CD14-positive monocyte (primary cell): ENCODE results near the gene NR0B2. TPM values are rescaled to one million over a fixed set of nuclear protein-coding genes. Genes with fewer than 3 reads are reported as not detected.

ENCODE experiments used
- DNase-seq, 3 donors: peaks; one replicate each; pipeline ENCODE4 v3.0.0-alpha.2; 2011 to 2022
- H2AFZ ChIP-seq: 2 replicates; pipeline ENCODE4 v1.6.0; 2012; ENCODE audit warnings: mild to moderate bottlenecking, low read depth, low read length, inconsistent platforms; ENCODE audit not compliant: insufficient read depth, poor library complexity, severe bottlenecking
- H3K27ac ChIP-seq, 2 donors: 1 replicate in 1 of 2; 2 replicates in 1 of 2; pipeline ENCODE4 v1.5.1; 2012 to 2013; ENCODE audit warnings: low read length in 2 of 2, control low read depth in 1 of 2, inconsistent platforms in 1 of 2, low read depth in 1 of 2, mild to moderate bottlenecking in 1 of 2
- H3K27me3 ChIP-seq, 2 donors: one replicate each; pipeline versions ENCODE4 v1.6.0 to v1.6.1; 2011 to 2013; ENCODE audit warnings: low read length in 2 of 2; ENCODE audit not compliant: control insufficient read depth in 2 of 2, insufficient read depth in 2 of 2
- H3K36me3 ChIP-seq, 2 donors: replicated peaks in 1 of 2; 1 replicate in 1 of 2; 2 replicates in 1 of 2; pipeline versions ENCODE4 v1.5.1 to v1.6.1; 2012 to 2013; ENCODE audit warnings: low read length in 2 of 2, control low read depth in 1 of 2, inconsistent platforms in 1 of 2, mild to moderate bottlenecking in 1 of 2; ENCODE audit not compliant: insufficient read depth in 2 of 2, control insufficient read depth in 1 of 2
- H3K4me1 ChIP-seq, 2 donors: 1 replicate in 1 of 2; 2 replicates in 1 of 2; pipeline versions ENCODE4 v1.5.1 to v1.6.1; 2012 to 2013; ENCODE audit warnings: low read length in 2 of 2, control low read depth in 1 of 2, inconsistent platforms in 1 of 2, mild to moderate bottlenecking in 1 of 2, moderate library complexity in 1 of 2; ENCODE audit not compliant: insufficient read depth in 2 of 2, control insufficient read depth in 1 of 2
- H3K4me2 ChIP-seq: replicated peaks from 2 replicates; pipeline ENCODE3; 2012; ENCODE audit warnings: low read length, moderate library complexity, mild to moderate bottlenecking; ENCODE audit not compliant: poor library complexity, severe bottlenecking; ENCODE audit errors: extremely low read depth
- H3K4me3 ChIP-seq, 3 experiments: fragments of 200-600 bp in 1 of 3; sonication (generic) in 1 of 3; replicated peaks in 1 of 3; 1 replicate in 2 of 3; 2 replicates in 1 of 3; pipeline ENCODE4 v1.5.1; 2011 to 2013; ENCODE audit warnings: low read length in 3 of 3, mild to moderate bottlenecking in 3 of 3, control low read depth in 2 of 3, low read depth in 2 of 3, inconsistent platforms in 1 of 3, moderate library complexity in 1 of 3
- H3K79me2 ChIP-seq: 2 replicates; pipeline ENCODE4 v1.6.0; 2012; ENCODE audit warnings: mild to moderate bottlenecking, control low read depth, inconsistent platforms, low read length, moderate library complexity; ENCODE audit not compliant: insufficient read depth
- H3K9ac ChIP-seq: 2 replicates; pipeline ENCODE4 v1.6.0; 2017; ENCODE audit warnings: low read length, mild to moderate bottlenecking; ENCODE audit not compliant: insufficient read depth, poor library complexity, severe bottlenecking
- H3K9me3 ChIP-seq, 2 donors: replicated peaks in 1 of 2; 1 replicate in 1 of 2; 2 replicates in 1 of 2; pipeline versions ENCODE4 v1.5.1 to v1.6.1; 2012 to 2013; ENCODE audit warnings: low read length in 2 of 2, control low read depth in 1 of 2; ENCODE audit not compliant: control insufficient read depth in 1 of 2, insufficient read depth in 1 of 2
- H4K20me1 ChIP-seq: 2 replicates; pipeline ENCODE4 v1.6.0; 2012; ENCODE audit warnings: mild to moderate bottlenecking, low read length, control low read depth, moderate library complexity; ENCODE audit not compliant: insufficient read depth
- H3K27ac Mint-ChIP-seq, 7 donors: one replicate each; pipeline ENCODE4 v1.8.0; 2020; ENCODE audit warnings: mild to moderate bottlenecking in 7 of 7, mixed read lengths in 7 of 7, moderate library complexity in 6 of 7, inconsistent platforms in 2 of 7
- H3K27me3 Mint-ChIP-seq, 3 donors: one replicate each; pipeline ENCODE4 v1.8.0; 2021 to 2022; ENCODE audit warnings: low read depth in 3 of 3, mild to moderate bottlenecking in 3 of 3, mixed read lengths in 3 of 3, moderate library complexity in 3 of 3, inconsistent platforms in 1 of 3
- H3K36me3 Mint-ChIP-seq, 2 donors: one replicate each; pipeline ENCODE4 v1.8.0; 2020; ENCODE audit warnings: mixed read lengths in 2 of 2, inconsistent platforms in 1 of 2, mild to moderate bottlenecking in 1 of 2
- H3K4me1 Mint-ChIP-seq: one replicate; pipeline ENCODE4 v1.8.0; 2020; ENCODE audit warnings: mild to moderate bottlenecking, mixed read lengths
- H3K4me3 Mint-ChIP-seq, 2 donors: one replicate each; pipeline ENCODE4 v1.8.0; 2020; ENCODE audit warnings: mild to moderate bottlenecking in 2 of 2, mixed read lengths in 2 of 2, moderate library complexity in 1 of 2
- H3K9me3 Mint-ChIP-seq, 7 donors: one replicate each; pipeline ENCODE4 v1.8.0; 2020 to 2022; ENCODE audit warnings: mixed read lengths in 7 of 7, mild to moderate bottlenecking in 6 of 7, moderate library complexity in 6 of 7, inconsistent platforms in 2 of 7
- CTCF ChIP-seq: fragments of 200-600 bp; IDR thresholded peaks from one replicate; pipeline ENCODE4 v1.8.0; 2022; ENCODE audit warnings: antibody characterized with exemption, mild to moderate bottlenecking
- WGBS: methylation state at CpG from one replicate; pipeline ENCODE4 v1.1.5; 2013; ENCODE audit warnings: missing lambda C conversion rate; ENCODE audit not compliant: insufficient coverage; 5-methylcytosine and 5-hydroxymethylcytosine counted together
- intact Hi-C, 2 donors: fragments of 100-400 bp; cut with micrococcal nuclease; formaldehyde crosslinking; loops; one replicate each; pipeline versions ENCODE4 v1.15.0 to v1.15.1; 2023
- polyA plus RNA-seq, 3 donors: library from polyadenylated mRNA; depleted of rRNA in 1 of 3; unstranded in 2 of 3; stranded (reverse) in 1 of 3; fragments of 300-500 nt in 2 of 3; fragments of >200 nt in 1 of 3; fragmentation: Illumina TruSeq in 2 of 3; gene quantifications; 1 replicate in 2 of 3; 2 replicates in 1 of 3; pipeline ENCODE4 v1.2.3, GENCODE V29; 2012 to 2021

NR0B2 gene
- polyA plus RNA-seq, 3 donors: not detected

- Mint-ChIP-seq H3K36me3 (peaks cover 14 to 32% of the 10 kb centered on the region in 2 donors), H3K9me3 (no peaks in the 10 kb centered on the region), H3K27ac (peak within 1 kb of the TSS; percentile 87 to 95 (median 92)), H3K4me3 (peak within 1 kb of the TSS; percentile 91 to 96), H3K27me3 (peaks cover 0 to 3% (median 3%) of the 10 kb centered on the region in 3 donors), H3K4me1 (peaks cover 20% of the 10 kb centered on the region)
- peaks cover 35% of the 10 kb centered on the region for H3K79me2 ChIP-seq
- 0% methylated on average over 70 of the region's 83 CpGs for WGBS
- peak within 1 kb of the TSS; percentile 88 for H3K9ac ChIP-seq
- peaks cover 15 to 21% of the 10 kb centered on the region in 2 donors for H3K4me1 ChIP-seq
- no peak for TF ChIP-seq CTCF
- no peaks in the 10 kb centered on the region for H3K27me3 ChIP-seq
- peak within 1 kb of the TSS; percentile 74 to 88 (median 78) for H3K4me3 ChIP-seq
- peaks cover 9% of the 10 kb centered on the region for H4K20me1 ChIP-seq
- no peaks in the 10 kb centered on the region for H3K9me3 ChIP-seq
- H3K4me2 ChIP-seq: peak within 1 kb of the TSS; percentile 80
- peak; percentile 95 to 96 (median 95) for DNase-seq
- H2AFZ ChIP-seq: peak within 1 kb of the TSS; percentile 90
- peaks cover 26 to 29% of the 10 kb centered on the region in 2 donors for H3K36me3 ChIP-seq
- peak within 1 kb of the TSS; percentile 11 to 83 for H3K27ac ChIP-seq
- intact Hi-C loops: no loop called here
Measured at GRCh38 chr1:26921540-26922430, 8.0 kb upstream of the NR0B2 start, which contains the start of gene NUDC. Gene NUDC, plus strand, starts transcription at chr1:26921743. Its CDS starts 106 bp downstream, at chr1:26921849.

GRCh38 chr1:26921126-26921539 is 7.4 kb upstream of the NR0B2 start:
- peaks cover 0 to 3% (median 3%) of the 10 kb centered on the region in 3 donors for H3K27me3 Mint-ChIP-seq
- intact Hi-C loops: no loop called here
- peak overlapping the region; percentile 91 to 96 for H3K4me3 Mint-ChIP-seq
- H3K4me1 ChIP-seq: peaks cover 15 to 21% of the 10 kb centered on the region in 2 donors
- no peaks in the 10 kb centered on the region for H3K9me3 ChIP-seq
- no peak for DNase-seq
- H3K9me3 Mint-ChIP-seq: no peaks in the 10 kb centered on the region
- peak overlapping the region; percentile 25 to 95 (median 92) for H3K27ac Mint-ChIP-seq
- peaks cover 9% of the 10 kb centered on the region for H4K20me1 ChIP-seq
- peak overlapping the region; percentile 90 for H2AFZ ChIP-seq
- H3K9ac ChIP-seq: peak overlapping the region; percentile 88
- H3K36me3 Mint-ChIP-seq: peaks cover 9 to 26% of the 10 kb centered on the region in 2 donors
- peaks cover 31% of the 10 kb centered on the region for H3K79me2 ChIP-seq
- no peak for TF ChIP-seq CTCF
- H3K36me3 ChIP-seq: peaks cover 21 to 23% of the 10 kb centered on the region in 2 donors
- H3K27ac ChIP-seq: peak overlapping the region in 1 of 2 donors; percentile 83
- H3K4me3 ChIP-seq: peak overlapping the region in 2 of 3 experiments; percentile 74 to 88
- H3K27me3 ChIP-seq: no peaks in the 10 kb centered on the region
- peaks cover 20% of the 10 kb centered on the region for H3K4me1 Mint-ChIP-seq
- 4% methylated on average over 5 of the region's 7 CpGs for WGBS
- H3K4me2 ChIP-seq: peak overlapping the region; percentile 80
